HG02798 (cell line): Measurements from ENCODE around the gene GPER1.
"Not testable (repeated sequence)": the region's sequence is repeated elsewhere in the genome, so short reads cannot be mapped to it uniquely, and the experiment has no call there.

Experiments
- ATAC-seq: cut with Tn5 transposase; IDR thresholded peaks from one replicate; pipeline ENCODE4 v1.9.1; 2021; ENCODE audit warnings: mild to moderate bottlenecking; ENCODE audit not compliant: unreplicated experiment, poor library complexity

Gene GPER1

GRCh38 chr7:1087952-1088920 is at the start of gene GPER1:
Gene GPER1 (plus strand): TSS chr7:1088113. CDS start chr7:1091729, 3,616 bp downstream.
- no peak for ATAC-seq

- not testable (repeated sequence) for ATAC-seq
These were observed 47.7 kb upstream of the GPER1 start for GRCh38 chr7:1040233-1040632.

DNA sequence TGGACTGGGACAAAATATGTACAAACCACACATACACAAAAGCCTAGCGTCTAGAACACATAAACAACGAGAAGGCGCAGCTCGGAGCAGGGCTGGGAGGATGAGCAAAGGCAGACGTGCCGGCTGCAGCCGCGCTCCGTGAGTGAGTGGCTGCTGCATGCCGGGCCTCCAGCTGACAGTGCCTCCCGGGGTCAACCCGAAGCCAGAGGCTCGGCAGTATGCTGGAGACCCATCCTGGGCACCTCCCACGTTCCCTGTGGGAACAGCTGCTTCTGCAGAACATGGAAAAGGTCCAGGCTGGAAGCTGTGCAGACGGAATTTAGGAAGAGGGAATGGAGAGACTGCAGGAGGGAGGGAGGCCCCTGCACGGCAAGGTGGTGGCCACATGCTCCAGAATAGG is 47.1 kb upstream of the GPER1 start:
- ATAC-seq: no peak

GRCh38 chr7:1041551-1042491 is 46.1 kb upstream of the GPER1 start:
- no peak for ATAC-seq

GRCh38 chr7:1042492-1042833 is 45.5 kb upstream of the GPER1 start:
- ATAC-seq: no peak

- ATAC-seq: no peak
These were observed 44.2 kb upstream of the GPER1 start for GRCh38 chr7:1043552-1044188.

DNA sequence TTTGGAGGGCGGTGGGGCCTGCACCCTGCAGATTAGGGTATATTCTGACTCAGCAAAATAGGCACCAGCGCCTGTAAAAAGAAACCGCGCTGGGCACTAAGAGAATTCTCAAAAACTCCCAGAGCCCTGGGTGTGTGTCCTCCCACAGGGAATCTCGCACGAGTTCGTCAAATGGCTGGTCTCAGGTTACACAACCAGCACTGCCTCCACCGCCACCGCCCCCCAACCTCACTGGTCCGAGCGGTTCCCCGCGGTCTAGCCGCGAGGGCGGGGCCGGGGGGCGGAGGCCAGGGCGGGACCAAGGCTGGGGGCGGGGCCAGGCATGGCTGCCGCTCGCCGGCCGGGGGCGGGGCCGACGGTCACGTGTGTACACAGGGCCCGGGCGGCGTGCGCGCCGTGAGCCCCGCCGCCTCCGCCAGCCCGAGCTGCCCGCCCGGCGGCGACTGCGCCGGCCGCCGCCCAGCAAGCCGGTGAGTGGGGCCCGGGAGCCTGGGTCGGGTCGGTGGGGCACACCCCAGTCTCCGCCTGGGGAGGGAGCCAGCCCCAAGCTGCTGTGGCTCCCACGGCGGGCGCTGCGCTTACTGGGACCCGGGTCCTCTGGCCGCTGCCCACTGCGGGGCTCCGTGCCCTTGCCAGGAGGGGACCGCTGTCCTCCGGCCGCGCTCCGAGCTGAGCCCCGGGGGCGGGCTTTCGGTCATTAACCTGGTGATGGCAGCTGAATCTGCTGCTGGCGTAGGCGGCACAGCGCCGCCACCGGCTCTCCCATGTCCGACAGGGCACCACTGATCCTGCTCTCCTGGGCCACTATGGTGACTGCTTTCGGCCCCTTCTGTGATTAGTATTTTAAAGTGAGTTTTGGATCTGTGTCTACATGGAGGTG is 43.5 kb upstream of the GPER1 start, which contains the start of gene GPR146:
Gene GPR146, plus strand, starts transcription at position 358 of the 880 bp plus-strand sequence. CDS start 12,970 bp downstream, outside the sequence.
- peak; percentile 91 for ATAC-seq

DNA sequence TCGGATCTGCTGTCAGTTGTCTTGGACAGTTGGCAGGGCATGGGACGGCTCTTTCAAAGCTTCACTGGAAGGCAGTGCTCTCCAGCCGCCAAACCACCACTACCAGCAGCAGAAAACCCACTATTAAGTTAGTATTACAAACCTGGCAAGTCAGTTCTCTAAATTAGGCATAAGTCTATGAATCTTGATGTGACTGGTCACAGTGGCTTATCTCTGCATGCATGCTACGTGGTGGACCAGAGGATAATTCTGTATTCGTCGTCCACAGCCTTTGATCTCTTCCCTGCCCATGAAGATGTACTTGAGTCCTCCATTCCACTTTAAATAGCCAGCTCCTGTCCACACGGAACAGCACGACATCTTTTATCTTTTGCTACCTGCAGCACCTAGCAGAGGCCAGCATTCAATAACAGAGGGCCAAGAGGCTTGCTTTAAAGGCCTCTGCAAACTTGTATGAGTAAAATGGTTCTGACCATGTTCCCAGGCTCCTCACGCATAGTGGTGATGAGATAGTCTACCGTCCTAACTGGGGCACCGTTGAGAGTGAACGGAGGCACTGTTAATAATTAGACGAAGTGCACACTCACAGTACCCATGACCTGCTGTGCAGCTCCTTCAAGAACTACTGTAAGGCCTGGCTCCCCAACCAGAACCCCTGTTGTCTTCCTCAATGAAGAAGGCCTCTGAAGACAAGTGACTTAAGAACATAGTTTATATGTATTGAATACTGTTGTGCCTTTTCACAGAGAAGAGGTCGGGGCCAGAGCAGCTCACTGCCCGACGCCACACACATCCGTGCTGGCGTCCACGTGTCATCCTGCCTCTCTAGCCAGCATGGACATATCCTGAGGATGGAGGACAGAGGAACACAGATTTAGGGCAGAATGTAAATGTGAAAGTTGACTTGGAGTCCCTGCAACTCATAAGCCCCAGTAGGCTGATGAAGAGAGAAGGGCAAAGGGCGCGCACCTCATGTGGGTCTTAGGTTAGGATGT is 42.5 kb upstream of the GPER1 start:
- no peak for ATAC-seq

GRCh38 chr7:1046722-1047679 is 40.9 kb upstream of the GPER1 start:
- no peak for ATAC-seq

GRCh38 chr7:1049006-1049741 is 38.7 kb upstream of the GPER1 start:
- no peak for ATAC-seq

DNA sequence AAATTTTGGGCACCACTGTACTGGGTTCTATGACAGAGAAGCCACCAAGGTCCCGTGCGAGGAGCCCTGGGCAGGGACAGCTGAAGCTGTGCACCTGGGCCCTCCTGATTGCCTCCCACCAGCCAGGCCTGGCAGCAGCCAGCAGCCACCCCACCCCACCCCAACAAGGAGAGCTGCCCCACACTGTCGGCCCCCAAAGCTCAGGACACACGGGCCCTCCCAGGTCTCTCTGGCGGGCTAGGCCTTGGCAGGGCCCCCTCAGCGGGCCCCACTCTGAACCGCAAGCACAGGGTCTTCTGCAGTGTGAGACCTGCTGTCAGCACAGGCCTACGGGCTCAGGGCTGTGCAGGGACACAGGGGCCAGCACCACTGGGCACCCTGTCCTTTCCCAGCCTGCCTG is 38.1 kb upstream of the GPER1 start:
- no peak for ATAC-seq

- no peak for ATAC-seq
These were observed 37.5 kb upstream of the GPER1 start for GRCh38 chr7:1050254-1050906.

- no peak for ATAC-seq
These were observed 36.8 kb upstream of the GPER1 start for GRCh38 chr7:1050956-1051690.

GRCh38 chr7:1052031-1052818 is 35.7 kb upstream of the GPER1 start:
- no peak for ATAC-seq

- no peak for ATAC-seq
These were observed 34.9 kb upstream of the GPER1 start for GRCh38 chr7:1053002-1053411.
